HFFc6 (cell line): ENCODE data around the gene CD177. TPM values are rescaled to one million over a fixed set of nuclear protein-coding genes. Genes with fewer than 3 reads are reported as not detected.
A peak's percentile ranks its signal among the peaks of the same experiment; 100 is the strongest.
"Not testable (repeated sequence)": the region's sequence is repeated elsewhere in the genome, so short reads cannot be mapped to it uniquely, and the experiment has no call there.

Source experiments
- DNase-seq: peaks from one replicate; pipeline ENCODE4 v3.0.0-alpha.2; 2018
- H3K27ac Mint-ChIP-seq: 2 replicates; pipeline ENCODE4 v1.8.0; 2020; ENCODE audit warnings: mild to moderate bottlenecking, mixed read lengths
- H3K27me3 Mint-ChIP-seq: 2 replicates; pipeline ENCODE4 v1.8.0; 2021; ENCODE audit warnings: mild to moderate bottlenecking, moderate library complexity, mixed read lengths; ENCODE audit not compliant: insufficient read depth
- H3K36me3 Mint-ChIP-seq: 2 replicates; pipeline ENCODE4 v1.8.0; 2021; ENCODE audit warnings: low read depth, mixed read lengths
- H3K4me1 Mint-ChIP-seq: 2 replicates; pipeline ENCODE4 v1.8.0; 2020; ENCODE audit warnings: low read depth, mixed read lengths
- H3K4me3 Mint-ChIP-seq: 2 replicates; pipeline ENCODE4 v1.8.0; 2020; ENCODE audit warnings: mild to moderate bottlenecking, moderate library complexity, mixed read lengths
- H3K9me3 Mint-ChIP-seq: 2 replicates; pipeline ENCODE4 v1.8.0; 2020; ENCODE audit warnings: mild to moderate bottlenecking, mixed read lengths
- CTCF ChIP-seq: fragments of 200-600 bp; sonication (generic); IDR thresholded peaks from 2 replicates; pipeline ENCODE4 v1.5.0; 2021; ENCODE audit warnings: antibody characterized with exemption, mild to moderate bottlenecking
- total RNA-seq, 6 experiments: library from RNA; stranded (reverse); fragmentation: NEBNext Ultra II Directional; extraction: Animal tissue kit (Norgen Biotek cat#: 25700); gene quantifications; 2 replicates in 1 of 6; 3 replicates in 5 of 6; pipeline ENCODE4 v1.2.3, GENCODE V29; 2021

The CD177 gene
- total RNA-seq, 6 experiments from 2014 or later, result 0.54 to 1.00 (median 0.71) TPM

GRCh38 chr19:43367822-43368221 lies 14.3 kb downstream of the CD177 start:
- Mint-ChIP-seq H3K36me3 (no peaks in the 10 kb centered on the region), H3K27me3 (peaks cover 49% of the 10 kb centered on the region), H3K4me1 (peaks cover 12% of the 10 kb centered on the region; the same call in 1 of the 2 replicates), H3K4me3 (no peak overlapping the region), H3K27ac (no peak overlapping the region), H3K9me3 (no peaks in the 10 kb centered on the region)
- DNase-seq, result no peak
- no peak for TF ChIP-seq CTCF

- not testable (repeated sequence) for H3K4me3 Mint-ChIP-seq, H3K4me1 Mint-ChIP-seq, H3K36me3 Mint-ChIP-seq, H3K9me3 Mint-ChIP-seq, H3K27ac Mint-ChIP-seq, DNase-seq
- H3K27me3 Mint-ChIP-seq, result peaks cover 44% of the 10 kb centered on the region
Observed at GRCh38 chr19:43368897-43369296, 15.4 kb downstream of the CD177 start.

GRCh38 chr19:43371909-43372308 lies 18.4 kb downstream of the CD177 start:
- Mint-ChIP-seq H3K4me3 (no peak overlapping the region), H3K27ac (no peak overlapping the region), H3K27me3 (peaks cover 38% of the 10 kb centered on the region), H3K36me3 (no peaks in the 10 kb centered on the region), H3K4me1 (peaks cover 6% of the 10 kb centered on the region; the same call in 1 of the 2 replicates), H3K9me3 (no peaks in the 10 kb centered on the region)
- no peak for DNase-seq
- no peak for TF ChIP-seq CTCF

GRCh38 chr19:43372462-43372861 lies 19.0 kb downstream of the CD177 start:
- Mint-ChIP-seq H3K36me3 (no peaks in the 10 kb centered on the region), H3K4me1 (peaks cover 6% of the 10 kb centered on the region; the same call in 1 of the 2 replicates), H3K9me3 (no peaks in the 10 kb centered on the region), H3K27me3 (peaks cover 35% of the 10 kb centered on the region), H3K27ac (no peak overlapping the region), H3K4me3 (no peak overlapping the region)
- no peak for TF ChIP-seq CTCF
- peak; percentile 4 for DNase-seq

GRCh38 chr19:43377624-43378023 lies 24.1 kb downstream of the CD177 start:
- not testable (repeated sequence) for H3K9me3 Mint-ChIP-seq, H3K4me3 Mint-ChIP-seq, H3K4me1 Mint-ChIP-seq, H3K36me3 Mint-ChIP-seq, H3K27ac Mint-ChIP-seq, DNase-seq
- H3K27me3 Mint-ChIP-seq, result peaks cover 24% of the 10 kb centered on the region

- Mint-ChIP-seq H3K4me1 (no peaks in the 10 kb centered on the region), H3K27ac (no peak overlapping the region), H3K9me3 (no peaks in the 10 kb centered on the region)
Observed at GRCh38 chr19:43380008-43380407, 26.5 kb downstream of the CD177 start.

More at GRCh38 chr19:43380008-43380407, 26.5 kb downstream of the CD177 start:
- Mint-ChIP-seq H3K36me3 (no peaks in the 10 kb centered on the region), H3K27me3 (peaks cover 16% of the 10 kb centered on the region; the same call in 1 of the 2 replicates), H3K4me3 (no peak overlapping the region)
- no peak for TF ChIP-seq CTCF
- DNase-seq, result no peak
